Tibial nerve (tissue), 3 donors: ENCODE measurements around the gene HSPA6.
A peak's percentile ranks its signal among the peaks of the same experiment; 100 is the strongest.
"Not testable (repeated sequence)": the region's sequence is repeated elsewhere in the genome, so short reads cannot be mapped to it uniquely, and the experiment has no call there.

Source experiments
- POLR2A ChIP-seq, 2 donors: fragments of 450-650 bp; IDR thresholded peaks; one replicate each; pipeline ENCODE4 v1.6.1; 2017; ENCODE audit warnings: antibody characterized with exemption in 2 of 2, mild to moderate bottlenecking in 2 of 2, moderate library complexity in 2 of 2
- TF ChIP-seq, protein P1 (sequence below), 5 experiments: fragments of 200-600 bp in 3 of 5; fragments of 450-650 bp in 2 of 5; sonication (generic) in 3 of 5; IDR thresholded peaks; one replicate each; pipeline ENCODE4 v1.5.1; 2016 to 2019; ENCODE audit warnings: antibody characterized with exemption in 5 of 5, mild to moderate bottlenecking in 3 of 5, moderate library complexity in 2 of 5

DNA sequence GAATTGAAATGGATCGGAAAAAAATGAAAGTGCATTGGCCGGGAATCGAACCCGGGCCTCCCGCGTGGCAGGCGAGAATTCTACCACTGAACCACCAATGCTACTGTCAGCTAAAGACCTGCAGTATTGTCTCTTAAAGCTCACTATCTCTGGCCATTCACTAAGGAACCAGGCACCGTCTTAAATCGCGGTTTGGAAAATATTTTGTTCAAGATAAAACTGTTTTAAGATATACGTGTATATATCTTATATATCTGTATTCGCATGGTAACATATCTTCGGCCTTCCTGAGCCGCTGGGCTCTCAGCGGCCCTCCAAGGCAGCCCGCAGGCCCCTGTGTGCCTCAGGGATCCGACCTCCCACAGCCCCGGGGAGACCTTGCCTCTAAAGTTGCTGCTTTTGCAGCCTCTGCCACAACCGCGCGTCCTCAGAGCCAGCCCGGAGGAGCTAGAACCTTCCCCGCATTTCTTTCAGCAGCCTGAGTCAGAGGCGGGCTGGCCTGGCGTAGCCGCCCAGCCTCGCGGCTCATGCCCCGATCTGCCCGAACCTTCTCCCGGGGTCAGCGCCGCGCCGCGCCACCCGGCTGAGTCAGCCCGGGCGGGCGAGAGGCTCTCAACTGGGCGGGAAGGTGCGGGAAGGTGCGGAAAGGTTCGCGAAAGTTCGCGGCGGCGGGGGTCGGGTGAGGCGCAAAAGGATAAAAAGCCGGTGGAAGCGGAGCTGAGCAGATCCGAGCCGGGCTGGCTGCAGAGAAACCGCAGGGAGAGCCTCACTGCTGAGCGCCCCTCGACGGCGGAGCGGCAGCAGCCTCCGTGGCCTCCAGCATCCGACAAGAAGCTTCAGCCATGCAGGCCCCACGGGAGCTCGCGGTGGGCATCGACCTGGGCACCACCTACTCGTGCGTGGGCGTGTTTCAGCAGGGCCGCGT, at the start of gene HSPA6:
- TF ChIP-seq, protein P1, sequence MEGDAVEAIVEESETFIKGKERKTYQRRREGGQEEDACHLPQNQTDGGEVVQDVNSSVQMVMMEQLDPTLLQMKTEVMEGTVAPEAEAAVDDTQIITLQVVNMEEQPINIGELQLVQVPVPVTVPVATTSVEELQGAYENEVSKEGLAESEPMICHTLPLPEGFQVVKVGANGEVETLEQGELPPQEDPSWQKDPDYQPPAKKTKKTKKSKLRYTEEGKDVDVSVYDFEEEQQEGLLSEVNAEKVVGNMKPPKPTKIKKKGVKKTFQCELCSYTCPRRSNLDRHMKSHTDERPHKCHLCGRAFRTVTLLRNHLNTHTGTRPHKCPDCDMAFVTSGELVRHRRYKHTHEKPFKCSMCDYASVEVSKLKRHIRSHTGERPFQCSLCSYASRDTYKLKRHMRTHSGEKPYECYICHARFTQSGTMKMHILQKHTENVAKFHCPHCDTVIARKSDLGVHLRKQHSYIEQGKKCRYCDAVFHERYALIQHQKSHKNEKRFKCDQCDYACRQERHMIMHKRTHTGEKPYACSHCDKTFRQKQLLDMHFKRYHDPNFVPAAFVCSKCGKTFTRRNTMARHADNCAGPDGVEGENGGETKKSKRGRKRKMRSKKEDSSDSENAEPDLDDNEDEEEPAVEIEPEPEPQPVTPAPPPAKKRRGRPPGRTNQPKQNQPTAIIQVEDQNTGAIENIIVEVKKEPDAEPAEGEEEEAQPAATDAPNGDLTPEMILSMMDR (IDR thresholded peaks at IDR 0.05): peak in 1 of 5 experiments; percentile 11
- not testable (repeated sequence) for TF ChIP-seq POLR2A (IDR thresholded peaks at IDR 0.05)
